Endometrium (tissue), 2 donors: Measurements from ENCODE around the gene TTLL7.

Experiments
- FAIRE-seq: peaks from 2 replicates; lab custom pipeline; 2012; peaks lifted over from hg19 to GRCh38; lab: Jason Lieb, UNC
- donor health status: control.
- donor health status: control.

The TTLL7 gene

GRCh38 chr1:83864991-83865390 lies 133.9 kb downstream of the TTLL7 start:
- FAIRE-seq = no peak

GRCh38 chr1:83860490-83861221 lies 138.3 kb downstream of the TTLL7 start:
- no peak for FAIRE-seq

- FAIRE-seq = no peak
Observed at GRCh38 chr1:83857716-83858115, 141.2 kb downstream of the TTLL7 start.

GRCh38 chr1:83857103-83857502 lies 141.8 kb downstream of the TTLL7 start:
- peak; percentile 37 for FAIRE-seq

GRCh38 chr1:83856381-83856780 lies 142.6 kb downstream of the TTLL7 start:
- no peak for FAIRE-seq

GRCh38 chr1:83854456-83854855 lies 144.5 kb downstream of the TTLL7 start:
- FAIRE-seq = no peak

- no peak for FAIRE-seq
Observed at GRCh38 chr1:83850834-83851233, 148.1 kb downstream of the TTLL7 start.

- FAIRE-seq = no peak
Observed at GRCh38 chr1:83849191-83850061, 149.5 kb downstream of the TTLL7 start.

GRCh38 chr1:83846138-83846537 lies 152.8 kb downstream of the TTLL7 start:
- FAIRE-seq = no peak

- FAIRE-seq = no peak
Observed at GRCh38 chr1:83845437-83846071, 153.4 kb downstream of the TTLL7 start.

- no peak for FAIRE-seq
Observed at GRCh38 chr1:83844546-83844945, 154.4 kb downstream of the TTLL7 start.

GRCh38 chr1:83839566-83840173 lies 159.3 kb downstream of the TTLL7 start:
- FAIRE-seq = no peak

GRCh38 chr1:83838573-83838972 lies 160.4 kb downstream of the TTLL7 start:
- no peak for FAIRE-seq

GRCh38 chr1:83836543-83836942 lies 162.4 kb downstream of the TTLL7 start:
- no peak for FAIRE-seq

- no peak for FAIRE-seq
Observed at GRCh38 chr1:83834621-83835264, 164.2 kb downstream of the TTLL7 start.

- no peak for FAIRE-seq
Observed at GRCh38 chr1:83832194-83832593, 166.7 kb downstream of the TTLL7 start.

- no peak for FAIRE-seq
Observed at GRCh38 chr1:83829106-83829505, 169.8 kb downstream of the TTLL7 start.

- no peak for FAIRE-seq
Observed at GRCh38 chr1:83828456-83828855, 170.5 kb downstream of the TTLL7 start.

- FAIRE-seq = no peak
Observed at GRCh38 chr1:83827741-83828140, 171.2 kb downstream of the TTLL7 start.

GRCh38 chr1:83822208-83822607 lies 176.7 kb downstream of the TTLL7 start:
- no peak for FAIRE-seq

GRCh38 chr1:83819436-83819835 lies 179.5 kb downstream of the TTLL7 start:
- no peak for FAIRE-seq

- no peak for FAIRE-seq
Observed at GRCh38 chr1:83818916-83819315, 180.0 kb downstream of the TTLL7 start.
